HepG2 (cell line): ENCODE results near the gene PSRC1. TPM values are rescaled to one million over a fixed set of nuclear protein-coding genes. Genes with fewer than 3 reads are reported as not detected.
A peak's percentile ranks its signal among the peaks of the same experiment; 100 is the strongest.

Experiments used
- ARHGAP35 ChIP-seq: sonication (generic); formaldehyde crosslinking; IDR thresholded peaks from 2 replicates; pipeline ENCODE4 v1.9.0; 2022; ENCODE audit warnings: mild to moderate bottlenecking, inconsistent platforms, moderate library complexity, missing genetic modification reagents, borderline replicate concordance
- ELF1 ChIP-seq: sonication (generic); formaldehyde crosslinking; IDR thresholded peaks from 2 replicates; pipeline ENCODE4 v1.4.0; 2020; ENCODE audit warnings: missing genetic modification reagents
- FIP1L1 ChIP-seq: fragments of 200-400 bp; formaldehyde crosslinking; IDR thresholded peaks from 2 replicates; pipeline ENCODE4 v1.6.1; 2018; ENCODE audit warnings: low read depth, mild to moderate bottlenecking, low read length, moderate library complexity, borderline replicate concordance; ENCODE audit not compliant: insufficient read depth
- STAG1 ChIP-seq: sonication (generic); formaldehyde crosslinking; IDR thresholded peaks from 2 replicates; pipeline ENCODE4 v1.4.0; 2020; ENCODE audit warnings: missing genetic modification reagents
- TFE3 ChIP-seq: IDR thresholded peaks from 2 replicates; pipeline ENCODE4 v1.6.1; 2016
- YEATS2 ChIP-seq: sonication (generic); formaldehyde crosslinking; IDR thresholded peaks from 2 replicates; pipeline ENCODE4 v1.4.0; 2020; ENCODE audit warnings: missing genetic modification reagents, borderline replicate concordance
- ZNF205 ChIP-seq: IDR thresholded peaks from 2 replicates; pipeline ENCODE4 v1.6.1; 2018; ENCODE audit warnings: missing biosample characterization, missing genetic modification reagents
- ZNF225 ChIP-seq: sonication (generic); formaldehyde crosslinking; IDR thresholded peaks from 2 replicates; pipeline ENCODE4 v1.4.0; 2020; ENCODE audit warnings: mild to moderate bottlenecking, missing genetic modification reagents
- ZNF264 ChIP-seq: sonication (generic); formaldehyde crosslinking; IDR thresholded peaks from 2 replicates; pipeline ENCODE4 v1.4.0; 2020; ENCODE audit warnings: missing genetic modification reagents
- ZNF275 ChIP-seq: sonication (generic); formaldehyde crosslinking; IDR thresholded peaks from 2 replicates; pipeline ENCODE4 v1.8.0; 2022; ENCODE audit warnings: missing genetic modification reagents, mild to moderate bottlenecking, inconsistent platforms, borderline replicate concordance
- ZNF331 ChIP-seq: sonication (generic); formaldehyde crosslinking; IDR thresholded peaks from 2 replicates; pipeline ENCODE4 v1.4.0; 2020; ENCODE audit warnings: missing genetic modification reagents
- polyA plus RNA-seq, 8 experiments: library from polyadenylated mRNA; depleted of rRNA in 3 of 8; stranded (reverse) in 7 of 8; unstranded in 1 of 8; fragments of >200 nt; fragmentation: Illumina TruSeq in 4 of 8; extraction: Trizol in 4 of 8; gene quantifications; 2 replicates each; pipeline versions ENCODE4 v1.2.1 to v1.2.3, GENCODE V29; 2011 to 2016; ENCODE audit warnings: low read depth in 4 of 8, missing spikeins in 1 of 8, mixed read lengths in 1 of 8; ENCODE audit not compliant: insufficient read depth in 1 of 8
- total RNA-seq, 5 experiments: library from RNA; depleted of rRNA; stranded (reverse); fragments of >200 nt; fragmentation: Illumina TruSeq; extraction: Trizol; gene quantifications; 2 replicates each; pipeline ENCODE4 v1.2.3, GENCODE V29; 2016; ENCODE audit warnings: low read depth in 1 of 5
- TF ChIP-seq, protein P1 (sequence below): sonication (generic); formaldehyde crosslinking; IDR thresholded peaks from 2 replicates; pipeline ENCODE4 v1.4.0; 2020; ENCODE audit warnings: low read depth, mild to moderate bottlenecking, missing genetic modification reagents
- TF ChIP-seq, protein P2 (sequence below): sonication (generic); formaldehyde crosslinking; IDR thresholded peaks from 2 replicates; pipeline ENCODE4 v1.4.0; 2020; ENCODE audit warnings: mild to moderate bottlenecking, missing genetic modification reagents
- TF ChIP-seq, protein P3 (sequence below): sonication (generic); formaldehyde crosslinking; IDR thresholded peaks from 2 replicates; pipeline ENCODE4 v1.5.1; 2020; ENCODE audit warnings: missing genetic modification reagents, mild to moderate bottlenecking, borderline replicate concordance
- TF ChIP-seq, protein P4 (sequence below): sonication (generic); formaldehyde crosslinking; IDR thresholded peaks from 2 replicates; pipeline ENCODE4 v1.8.0; 2022; ENCODE audit warnings: mild to moderate bottlenecking, missing genetic modification reagents

PSRC1 gene
- total and polyA plus RNA-seq, 2 of the 13 experiments (the other 11 are each of a cell fraction or from before 2014, with no cell fraction given) = 28.6 to 30.3 TPM

- TF ChIP-seq, protein P1, sequence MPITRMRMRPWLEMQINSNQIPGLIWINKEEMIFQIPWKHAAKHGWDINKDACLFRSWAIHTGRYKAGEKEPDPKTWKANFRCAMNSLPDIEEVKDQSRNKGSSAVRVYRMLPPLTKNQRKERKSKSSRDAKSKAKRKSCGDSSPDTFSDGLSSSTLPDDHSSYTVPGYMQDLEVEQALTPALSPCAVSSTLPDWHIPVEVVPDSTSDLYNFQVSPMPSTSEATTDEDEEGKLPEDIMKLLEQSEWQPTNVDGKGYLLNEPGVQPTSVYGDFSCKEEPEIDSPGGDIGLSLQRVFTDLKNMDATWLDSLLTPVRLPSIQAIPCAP (CRISPR knock-in tag) = no peak
- TF ChIP-seq, protein P2, sequence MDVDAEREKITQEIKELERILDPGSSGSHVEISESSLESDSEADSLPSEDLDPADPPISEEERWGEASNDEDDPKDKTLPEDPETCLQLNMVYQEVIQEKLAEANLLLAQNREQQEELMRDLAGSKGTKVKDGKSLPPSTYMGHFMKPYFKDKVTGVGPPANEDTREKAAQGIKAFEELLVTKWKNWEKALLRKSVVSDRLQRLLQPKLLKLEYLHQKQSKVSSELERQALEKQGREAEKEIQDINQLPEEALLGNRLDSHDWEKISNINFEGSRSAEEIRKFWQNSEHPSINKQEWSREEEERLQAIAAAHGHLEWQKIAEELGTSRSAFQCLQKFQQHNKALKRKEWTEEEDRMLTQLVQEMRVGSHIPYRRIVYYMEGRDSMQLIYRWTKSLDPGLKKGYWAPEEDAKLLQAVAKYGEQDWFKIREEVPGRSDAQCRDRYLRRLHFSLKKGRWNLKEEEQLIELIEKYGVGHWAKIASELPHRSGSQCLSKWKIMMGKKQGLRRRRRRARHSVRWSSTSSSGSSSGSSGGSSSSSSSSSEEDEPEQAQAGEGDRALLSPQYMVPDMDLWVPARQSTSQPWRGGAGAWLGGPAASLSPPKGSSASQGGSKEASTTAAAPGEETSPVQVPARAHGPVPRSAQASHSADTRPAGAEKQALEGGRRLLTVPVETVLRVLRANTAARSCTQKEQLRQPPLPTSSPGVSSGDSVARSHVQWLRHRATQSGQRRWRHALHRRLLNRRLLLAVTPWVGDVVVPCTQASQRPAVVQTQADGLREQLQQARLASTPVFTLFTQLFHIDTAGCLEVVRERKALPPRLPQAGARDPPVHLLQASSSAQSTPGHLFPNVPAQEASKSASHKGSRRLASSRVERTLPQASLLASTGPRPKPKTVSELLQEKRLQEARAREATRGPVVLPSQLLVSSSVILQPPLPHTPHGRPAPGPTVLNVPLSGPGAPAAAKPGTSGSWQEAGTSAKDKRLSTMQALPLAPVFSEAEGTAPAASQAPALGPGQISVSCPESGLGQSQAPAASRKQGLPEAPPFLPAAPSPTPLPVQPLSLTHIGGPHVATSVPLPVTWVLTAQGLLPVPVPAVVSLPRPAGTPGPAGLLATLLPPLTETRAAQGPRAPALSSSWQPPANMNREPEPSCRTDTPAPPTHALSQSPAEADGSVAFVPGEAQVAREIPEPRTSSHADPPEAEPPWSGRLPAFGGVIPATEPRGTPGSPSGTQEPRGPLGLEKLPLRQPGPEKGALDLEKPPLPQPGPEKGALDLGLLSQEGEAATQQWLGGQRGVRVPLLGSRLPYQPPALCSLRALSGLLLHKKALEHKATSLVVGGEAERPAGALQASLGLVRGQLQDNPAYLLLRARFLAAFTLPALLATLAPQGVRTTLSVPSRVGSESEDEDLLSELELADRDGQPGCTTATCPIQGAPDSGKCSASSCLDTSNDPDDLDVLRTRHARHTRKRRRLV (CRISPR knock-in tag) = 0 out of 2 replicates have a peak, but pooled peaks have one; percentile 16
- TF ChIP-seq, protein P3, sequence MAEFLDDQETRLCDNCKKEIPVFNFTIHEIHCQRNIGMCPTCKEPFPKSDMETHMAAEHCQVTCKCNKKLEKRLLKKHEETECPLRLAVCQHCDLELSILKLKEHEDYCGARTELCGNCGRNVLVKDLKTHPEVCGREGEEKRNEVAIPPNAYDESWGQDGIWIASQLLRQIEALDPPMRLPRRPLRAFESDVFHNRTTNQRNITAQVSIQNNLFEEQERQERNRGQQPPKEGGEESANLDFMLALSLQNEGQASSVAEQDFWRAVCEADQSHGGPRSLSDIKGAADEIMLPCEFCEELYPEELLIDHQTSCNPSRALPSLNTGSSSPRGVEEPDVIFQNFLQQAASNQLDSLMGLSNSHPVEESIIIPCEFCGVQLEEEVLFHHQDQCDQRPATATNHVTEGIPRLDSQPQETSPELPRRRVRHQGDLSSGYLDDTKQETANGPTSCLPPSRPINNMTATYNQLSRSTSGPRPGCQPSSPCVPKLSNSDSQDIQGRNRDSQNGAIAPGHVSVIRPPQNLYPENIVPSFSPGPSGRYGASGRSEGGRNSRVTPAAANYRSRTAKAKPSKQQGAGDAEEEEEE = no peak
- TF ChIP-seq ZNF225 (no peak), TFE3 (peak; percentile 72), ZNF205 (CRISPR knock-in tag) (no peak), FIP1L1 (no peak), ZNF264 (CRISPR knock-in tag) (peak; percentile 66; the same call in 1 of the 2 replicates), ARHGAP35 (CRISPR knock-in tag) (no peak), YEATS2 (CRISPR knock-in tag) (peak; percentile 28; the same call in 1 of the 2 replicates), ZNF331 (CRISPR knock-in tag) (peak; percentile 73; the same call in 1 of the 2 replicates), STAG1 (CRISPR knock-in tag) (peak; percentile 13; the same call in 1 of the 2 replicates), ELF1 (CRISPR knock-in tag) (no peak), ZNF275 (CRISPR knock-in tag) (no peak)
- TF ChIP-seq, protein P4, sequence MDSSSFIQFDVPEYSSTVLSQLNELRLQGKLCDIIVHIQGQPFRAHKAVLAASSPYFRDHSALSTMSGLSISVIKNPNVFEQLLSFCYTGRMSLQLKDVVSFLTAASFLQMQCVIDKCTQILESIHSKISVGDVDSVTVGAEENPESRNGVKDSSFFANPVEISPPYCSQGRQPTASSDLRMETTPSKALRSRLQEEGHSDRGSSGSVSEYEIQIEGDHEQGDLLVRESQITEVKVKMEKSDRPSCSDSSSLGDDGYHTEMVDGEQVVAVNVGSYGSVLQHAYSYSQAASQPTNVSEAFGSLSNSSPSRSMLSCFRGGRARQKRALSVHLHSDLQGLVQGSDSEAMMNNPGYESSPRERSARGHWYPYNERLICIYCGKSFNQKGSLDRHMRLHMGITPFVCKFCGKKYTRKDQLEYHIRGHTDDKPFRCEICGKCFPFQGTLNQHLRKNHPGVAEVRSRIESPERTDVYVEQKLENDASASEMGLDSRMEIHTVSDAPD (CRISPR knock-in tag) = peak; percentile 55; the same call in 1 of the 2 replicates
Measured at GRCh38 chr1:109298666-109299557, 16.0 kb upstream of the PSRC1 start (continued).
